ENCODE data around the gene KIF6.

- no peak for TF ChIP-seq CTCF (IDR thresholded peaks at IDR 0.05)
- no peak for TF ChIP-seq POLR2AphosphoS5 (IDR thresholded peaks at IDR 0.05; ENCODE audit: low read depth, low read length)
Observed at GRCh38 chr6:39765508-39766065, 40.4 kb upstream of the KIF6 start.

Measured in Panc1 (cell line).